ENCODE measurements around the gene LMBR1.
A peak's percentile ranks its signal among the peaks of the same experiment; 100 is the strongest.
"Not testable (repeated sequence)": the region's sequence is repeated elsewhere in the genome, so short reads cannot be mapped to it uniquely, and the experiment has no call there.

Gene LMBR1

GRCh38 chr7:156903232-156903909 lies 10.4 kb upstream of the LMBR1 start:
- DNase-seq: no peak

- DNase-seq: not testable (repeated sequence)
Observed at GRCh38 chr7:156900093-156900492, 7.1 kb upstream of the LMBR1 start.

DNA sequence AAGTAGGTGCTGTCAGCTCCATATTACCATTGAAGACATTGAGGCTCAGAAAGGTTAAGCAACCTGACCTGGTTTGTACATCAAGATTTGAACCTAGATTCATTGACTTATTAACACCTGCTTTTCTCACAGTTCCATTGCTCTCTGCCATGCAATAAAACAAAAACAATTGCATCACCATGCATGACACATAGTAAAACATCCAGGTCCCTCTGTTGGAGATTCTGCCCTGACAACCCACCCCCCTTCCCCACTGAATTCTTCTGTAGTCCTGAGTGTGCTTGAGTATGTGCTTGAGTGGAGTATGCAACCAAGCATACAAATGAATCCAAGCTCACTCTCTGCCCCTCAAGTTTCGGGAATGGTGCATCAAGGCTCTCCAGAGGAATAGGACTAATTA lies 6.0 kb upstream of the LMBR1 start:
- no peak for DNase-seq

DNA sequence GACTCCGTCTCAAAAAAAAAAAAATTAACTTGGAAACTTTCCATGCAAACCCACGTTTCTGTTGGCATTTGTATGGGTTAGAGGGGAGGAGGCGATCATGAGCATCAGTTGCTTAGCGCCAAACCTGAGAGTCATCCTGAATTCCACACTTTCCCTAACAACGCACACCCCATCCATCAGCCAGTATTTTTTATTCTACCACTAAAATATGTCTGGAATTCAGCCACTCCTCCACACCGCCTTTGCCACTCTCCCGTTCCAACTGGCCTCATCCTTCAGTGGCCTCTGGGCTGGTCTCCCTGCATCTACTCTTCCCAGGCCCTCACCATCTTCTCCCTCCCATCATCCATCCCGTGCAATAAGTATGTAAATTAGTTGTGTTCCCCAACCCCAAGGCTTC lies 4.7 kb upstream of the LMBR1 start:
- DNase-seq: no peak

DNA sequence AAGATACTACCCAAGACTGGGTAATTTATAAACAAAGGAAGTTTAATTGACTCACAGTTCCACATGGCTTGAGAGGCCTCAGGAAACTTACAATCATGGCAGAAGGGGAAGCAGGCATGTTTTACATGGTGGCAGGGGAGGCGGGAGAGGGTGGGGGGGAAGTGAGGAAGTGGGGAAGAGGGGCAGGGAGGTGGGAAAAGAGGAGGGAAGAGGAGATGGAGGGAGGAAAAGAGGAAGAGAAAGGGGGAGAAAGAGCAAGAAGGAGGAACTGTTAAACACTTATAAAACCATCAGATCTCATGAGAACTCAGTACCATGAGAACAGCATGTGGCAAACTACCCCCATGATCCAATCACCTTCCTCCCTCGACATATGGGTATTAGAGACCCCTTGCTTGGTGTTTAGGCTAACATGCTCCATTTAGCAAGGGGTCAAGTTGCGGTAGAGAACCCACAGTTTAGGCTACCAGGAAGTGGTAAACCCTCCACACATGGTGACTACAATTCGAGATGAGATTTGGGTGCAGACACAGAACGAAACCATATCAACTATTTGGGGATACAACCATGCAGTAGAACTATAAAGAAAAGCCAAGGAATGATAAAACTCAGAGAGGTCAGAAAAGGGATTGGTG lies 3.5 kb upstream of the LMBR1 start:
- no peak for DNase-seq

- no peak for DNase-seq
Observed at GRCh38 chr7:156895024-156895780, 2.2 kb upstream of the LMBR1 start.

GRCh38 chr7:156892081-156892800 lies 742 bp downstream of the LMBR1 start:
- no peak for DNase-seq

- no peak for DNase-seq
Observed at GRCh38 chr7:156889746-156890145, 3.2 kb downstream of the LMBR1 start.

DNA sequence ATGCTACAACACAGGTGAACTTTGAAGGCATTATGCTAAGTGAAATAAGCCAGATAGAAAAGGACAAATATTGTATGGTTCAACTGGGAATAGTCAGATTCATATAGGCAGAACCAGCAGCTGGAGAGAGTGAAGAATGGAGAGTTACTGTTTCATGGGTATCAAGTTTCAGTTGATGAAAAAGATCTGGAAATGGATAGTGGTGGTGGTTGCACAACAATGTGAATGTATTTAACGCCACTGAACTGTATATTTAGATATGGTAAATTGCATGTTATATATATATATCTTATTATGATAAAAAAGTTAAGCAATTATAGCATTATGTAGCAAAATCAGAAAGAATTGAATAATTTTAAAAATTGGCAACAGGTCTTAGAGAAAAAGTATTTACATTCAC lies 3.9 kb downstream of the LMBR1 start:
- peak; percentile 44 for DNase-seq

GRCh38 chr7:156886020-156886795 lies 6.8 kb downstream of the LMBR1 start:
- no peak for DNase-seq

GRCh38 chr7:156881679-156882078 lies 11.3 kb downstream of the LMBR1 start:
- no peak for DNase-seq

GRCh38 chr7:156875766-156876165 lies 17.2 kb downstream of the LMBR1 start:
- no peak for DNase-seq

DNA sequence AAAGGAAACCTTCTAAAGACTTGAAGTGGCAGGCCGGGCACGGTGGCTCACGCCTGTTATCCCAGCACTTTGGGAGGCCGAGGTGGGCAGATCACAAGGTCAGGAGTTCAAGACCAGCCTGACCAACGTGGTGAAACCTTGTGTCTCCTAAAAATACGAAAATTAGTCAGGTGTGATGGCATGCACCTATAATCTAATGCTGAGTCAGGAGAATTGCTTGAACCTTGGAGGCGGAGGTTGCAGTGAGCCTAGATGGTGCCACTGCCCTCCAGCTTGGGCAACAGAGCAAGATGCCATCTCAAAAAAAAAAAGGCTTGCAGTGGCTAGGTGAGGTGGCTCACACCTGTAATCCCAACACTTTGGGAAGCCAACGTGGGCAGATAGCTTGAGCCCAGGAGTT lies 24.6 kb downstream of the LMBR1 start:
- DNase-seq: not testable (repeated sequence)

DNA sequence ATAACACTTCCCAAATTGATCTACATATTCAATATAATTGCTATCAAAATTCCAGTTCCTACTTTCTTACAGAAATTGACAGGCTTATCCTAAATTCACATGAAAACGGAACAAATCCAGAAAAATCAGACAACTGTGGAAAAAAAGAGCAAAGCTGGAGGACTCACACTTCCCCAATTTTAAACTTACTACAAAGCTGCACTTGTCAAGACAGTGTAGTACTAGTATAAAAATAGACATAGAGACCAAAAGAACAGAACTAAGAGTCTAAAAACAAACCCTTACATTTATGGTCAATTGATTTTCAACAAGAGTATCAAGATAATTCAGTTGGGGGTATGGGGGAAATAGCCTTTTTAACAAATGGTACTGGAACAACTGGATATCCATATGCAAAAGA lies 27.5 kb downstream of the LMBR1 start:
- no peak for DNase-seq

GRCh38 chr7:156862022-156862421 lies 31.0 kb downstream of the LMBR1 start:
- not testable (repeated sequence) for DNase-seq

DNA sequence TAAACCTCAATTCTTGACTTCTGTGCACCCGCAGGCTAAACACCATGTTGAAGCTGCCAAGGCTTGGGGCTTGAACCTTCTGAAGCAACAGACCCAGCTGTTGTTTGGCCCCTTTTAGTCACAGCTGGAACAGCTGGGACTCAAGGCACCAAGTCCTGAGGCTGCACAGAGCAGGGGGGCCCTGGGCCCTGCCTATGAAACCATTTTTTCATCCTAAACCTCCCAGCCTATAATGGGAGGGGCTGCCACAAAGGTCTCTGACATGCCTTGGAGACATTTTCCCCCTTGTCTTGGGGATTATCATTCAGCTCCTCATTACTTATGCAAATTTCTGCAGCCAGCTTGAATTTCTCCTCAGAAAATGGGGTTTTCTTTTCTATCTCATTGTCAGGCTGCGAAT lies 31.8 kb downstream of the LMBR1 start:
- no peak for DNase-seq

DNA sequence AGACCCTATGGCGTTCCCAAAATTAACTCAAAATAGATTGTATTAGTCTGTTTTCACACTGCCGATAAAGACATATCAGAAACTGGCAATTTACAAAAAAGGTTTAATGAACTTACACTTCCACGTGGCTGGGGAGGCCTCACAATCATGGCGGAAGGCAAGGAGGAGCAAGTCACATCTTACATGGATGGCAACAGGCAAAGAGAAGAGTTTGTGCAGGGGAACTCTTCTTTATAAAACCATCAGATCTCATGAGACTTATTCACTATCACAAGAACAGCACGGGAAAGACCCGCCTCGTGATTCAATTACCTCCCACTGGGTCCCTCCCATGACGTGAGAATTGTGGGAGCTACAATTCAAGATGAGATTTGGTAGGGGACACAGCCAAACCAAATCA lies 32.9 kb downstream of the LMBR1 start:
- not testable (repeated sequence) for DNase-seq

GRCh38 chr7:156858523-156858922 lies 34.5 kb downstream of the LMBR1 start:
- no peak for DNase-seq

GRCh38 chr7:156857757-156858156 lies 35.2 kb downstream of the LMBR1 start:
- DNase-seq: no peak

DNA sequence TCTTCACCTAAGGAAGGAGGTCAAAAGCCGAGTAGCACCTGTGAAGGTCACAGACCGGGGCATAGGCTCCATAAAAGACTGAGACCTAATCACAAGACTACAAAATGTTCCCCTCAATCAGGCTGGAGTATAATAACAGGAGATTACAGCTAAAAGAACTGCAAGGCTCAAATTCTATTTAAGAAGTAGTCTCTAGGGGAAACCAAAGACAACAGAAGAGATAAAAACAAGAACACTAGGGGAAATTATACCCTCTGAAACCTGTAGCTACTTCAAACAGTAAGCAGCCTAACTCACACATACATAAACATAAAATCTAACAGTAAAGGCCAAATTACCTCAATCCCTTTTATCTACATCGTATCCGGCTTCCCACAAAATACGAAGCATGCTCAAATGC lies 38.3 kb downstream of the LMBR1 start:
- DNase-seq: no peak

GRCh38 chr7:156848979-156849378 lies 44.0 kb downstream of the LMBR1 start:
- DNase-seq: no peak

GRCh38 chr7:156845379-156846101 lies 47.4 kb downstream of the LMBR1 start:
- DNase-seq: no peak
